ENCODE data around the gene TMEM53. TPM values are rescaled to one million over a fixed set of nuclear protein-coding genes. Genes with fewer than 3 reads are reported as not detected.

Gene TMEM53
- total and polyA plus RNA-seq, 2 experiments from 2014 or later, result 6.9 to 37.4 TPM

GRCh38 chr1:44653107-44653964 lies 20.9 kb downstream of the TMEM53 start:
- no peaks in the 10 kb centered on the region for H3K36me3 ChIP-seq (replicated peaks; ENCODE audit: insufficient read depth, low read depth)
- 58% methylated on average over 11 of the region's 11 CpGs for WGBS (ENCODE audit: low lambda C conversion rate, missing lambda C conversion rate)
- H4K20me1 ChIP-seq (ENCODE audit: insufficient read depth, poor library complexity, severe bottlenecking), result no peaks in the 10 kb centered on the region
- no peaks in the 10 kb centered on the region for H3K9me3 ChIP-seq (ENCODE audit: low read depth)
- H3K27ac ChIP-seq, result no peak overlapping the region
- no peak overlapping the region for H3K4me2 ChIP-seq
- no peak overlapping the region for H3K4me3 ChIP-seq
- no peaks in the 10 kb centered on the region for H3K79me2 ChIP-seq
- H3K27me3 ChIP-seq, result no peaks in the 10 kb centered on the region
- no peak for DNase-seq (ENCODE audit: low spot score)
- H3K9me2 ChIP-seq (replicated peaks; ENCODE audit: insufficient read depth), result no peaks in the 10 kb centered on the region
- TF ChIP-seq EZH2phosphoT487 (IDR thresholded peaks at IDR 0.05; ENCODE audit: low read depth, severe bottlenecking, unreplicated experiment) (no peak), EZH2 (IDR thresholded peaks at IDR 0.05; ENCODE audit: borderline replicate concordance) (no peak), CTCF (IDR thresholded peaks at IDR 0.05; ENCODE audit: poor library complexity) (no peak)
- no peak overlapping the region for H2AFZ ChIP-seq
- H3K4me1 ChIP-seq (ENCODE audit: insufficient read depth), result peaks cover 5% of the 10 kb centered on the region

GRCh38 chr1:44652445-44653106 lies 21.7 kb downstream of the TMEM53 start:
- WGBS (ENCODE audit: low lambda C conversion rate, missing lambda C conversion rate), result 71% methylated on average over 7 of the region's 7 CpGs
- Histone ChIP-seq H3K4me2 (no peak overlapping the region), H3K9me2 (replicated peaks; ENCODE audit: insufficient read depth) (no peaks in the 10 kb centered on the region), H3K9me3 (ENCODE audit: low read depth) (no peaks in the 10 kb centered on the region), H3K4me1 (ENCODE audit: insufficient read depth) (peaks cover 5% of the 10 kb centered on the region), H3K27ac (no peak overlapping the region), H3K36me3 (replicated peaks; ENCODE audit: insufficient read depth, low read depth) (no peaks in the 10 kb centered on the region), H3K4me3 (no peak overlapping the region), H4K20me1 (ENCODE audit: insufficient read depth, poor library complexity, severe bottlenecking) (no peaks in the 10 kb centered on the region), H3K79me2 (no peaks in the 10 kb centered on the region), H2AFZ (no peak overlapping the region), H3K27me3 (no peaks in the 10 kb centered on the region)
- DNase-seq (ENCODE audit: low spot score), result peak; percentile 87
- TF ChIP-seq EZH2phosphoT487 (IDR thresholded peaks at IDR 0.05; ENCODE audit: low read depth, severe bottlenecking, unreplicated experiment), result no peak
- peak; percentile 89 for TF ChIP-seq CTCF (IDR thresholded peaks at IDR 0.05; ENCODE audit: poor library complexity)

- Histone ChIP-seq H3K4me1 (ENCODE audit: insufficient read depth) (peaks cover 5% of the 10 kb centered on the region), H3K9me3 (ENCODE audit: low read depth) (no peaks in the 10 kb centered on the region), H2AFZ (no peak overlapping the region), H3K4me2 (no peak overlapping the region), H3K79me2 (no peaks in the 10 kb centered on the region), H3K27ac (no peak overlapping the region), H3K36me3 (replicated peaks; ENCODE audit: insufficient read depth, low read depth) (no peaks in the 10 kb centered on the region), H3K9me2 (replicated peaks; ENCODE audit: insufficient read depth) (no peaks in the 10 kb centered on the region), H3K4me3 (no peak overlapping the region), H4K20me1 (ENCODE audit: insufficient read depth, poor library complexity, severe bottlenecking) (no peaks in the 10 kb centered on the region), H3K27me3 (no peaks in the 10 kb centered on the region)
- no peak for TF ChIP-seq CTCF (IDR thresholded peaks at IDR 0.05; ENCODE audit: poor library complexity)
- no peak for TF ChIP-seq EZH2phosphoT487 (IDR thresholded peaks at IDR 0.05; ENCODE audit: low read depth, severe bottlenecking, unreplicated experiment)
- TF ChIP-seq EZH2 (IDR thresholded peaks at IDR 0.05; ENCODE audit: borderline replicate concordance), result no peak
- no peak for DNase-seq (ENCODE audit: low spot score)
- 81% methylated on average over 8 of the region's 8 CpGs for WGBS (ENCODE audit: low lambda C conversion rate, missing lambda C conversion rate)
Measured at GRCh38 chr1:44651069-44651468, 23.2 kb downstream of the TMEM53 start.

Measured in hepatocyte (in vitro differentiated cells).